Spleen (tissue), 7 donors: ENCODE results near the gene NETO1.

Experiments used
- CTCF ChIP-seq, 11 experiments: fragments of 200-600 bp in 7 of 11; fragments of 450-650 bp in 4 of 11; sonication (generic) in 4 of 11; IDR thresholded peaks in 8 of 11; conservative IDR thresholded peaks in 3 of 11; 1 replicate in 7 of 11; 2 replicates in 4 of 11; pipeline versions ENCODE4 v1.4.0 to v1.8.0; 2016 to 2021; ENCODE audit warnings: antibody characterized with exemption in 11 of 11, inconsistent platforms in 4 of 11, mild to moderate bottlenecking in 1 of 11
- POLR2AphosphoS5 ChIP-seq, 3 donors: sonication (generic); formaldehyde crosslinking; IDR thresholded peaks; one replicate each; pipeline ENCODE4 v1.5.1; 2017; ENCODE audit warnings: antibody characterized with exemption in 3 of 3
- donor health status: DM: no; HTN: no; CAD: no; lungs with moderate emphysema.
- donor health status: DM: no; HTN: no; CAD: no.
- donor health status: DM: no; HTN: no; CAD: no.

- TF ChIP-seq POLR2AphosphoS5 (IDR thresholded peaks at IDR 0.05) (no peak), CTCF (IDR thresholded peaks at IDR 0.05 in 8 of 11, conservative IDR thresholded peaks at IDR 0.05 in 3 of 11) (no peak)
These were observed 40.4 kb upstream of the NETO1 start for GRCh38 chr18:72908181-72908580.
